OCI-LY1 (cell line): ENCODE data around the gene UPK3A.

Experiments
- EZH2 ChIP-seq: fragments of 200-600 bp; sonication (generic), shearing (Covaris generic); IDR thresholded peaks from 2 replicates; pipeline ENCODE4 v1.8.0; 2017; ENCODE audit warnings: borderline replicate concordance, mixed run types, mild to moderate bottlenecking, antibody characterized with exemption, low read length, moderate library complexity, mixed read lengths
- TF ChIP-seq, protein P1 (sequence below): fragments of 200-600 bp; sonication (generic), shearing (Covaris generic); IDR thresholded peaks from 2 replicates; pipeline ENCODE4 v1.5.1; 2017; ENCODE audit warnings: mild to moderate bottlenecking, antibody characterized with exemption, low read length, moderate library complexity, mixed read lengths

GRCh38 chr22:45240104-45240809, 44.5 kb upstream of the UPK3A start:
- TF ChIP-seq, protein P1, sequence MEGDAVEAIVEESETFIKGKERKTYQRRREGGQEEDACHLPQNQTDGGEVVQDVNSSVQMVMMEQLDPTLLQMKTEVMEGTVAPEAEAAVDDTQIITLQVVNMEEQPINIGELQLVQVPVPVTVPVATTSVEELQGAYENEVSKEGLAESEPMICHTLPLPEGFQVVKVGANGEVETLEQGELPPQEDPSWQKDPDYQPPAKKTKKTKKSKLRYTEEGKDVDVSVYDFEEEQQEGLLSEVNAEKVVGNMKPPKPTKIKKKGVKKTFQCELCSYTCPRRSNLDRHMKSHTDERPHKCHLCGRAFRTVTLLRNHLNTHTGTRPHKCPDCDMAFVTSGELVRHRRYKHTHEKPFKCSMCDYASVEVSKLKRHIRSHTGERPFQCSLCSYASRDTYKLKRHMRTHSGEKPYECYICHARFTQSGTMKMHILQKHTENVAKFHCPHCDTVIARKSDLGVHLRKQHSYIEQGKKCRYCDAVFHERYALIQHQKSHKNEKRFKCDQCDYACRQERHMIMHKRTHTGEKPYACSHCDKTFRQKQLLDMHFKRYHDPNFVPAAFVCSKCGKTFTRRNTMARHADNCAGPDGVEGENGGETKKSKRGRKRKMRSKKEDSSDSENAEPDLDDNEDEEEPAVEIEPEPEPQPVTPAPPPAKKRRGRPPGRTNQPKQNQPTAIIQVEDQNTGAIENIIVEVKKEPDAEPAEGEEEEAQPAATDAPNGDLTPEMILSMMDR, result no peak
- TF ChIP-seq EZH2, result no peak
